Lower lobe of right lung (tissue), 2 donors: ENCODE data around the gene OSBPL5. TPM values are rescaled to one million over a fixed set of nuclear protein-coding genes. Genes with fewer than 3 reads are reported as not detected.
A peak's percentile ranks its signal among the peaks of the same experiment; 100 is the strongest.

Source experiments
- ATAC-seq, 2 donors: fragments of 200-7000 bp; cut with Tn5 transposase; one replicate each; pipeline ENCODE4 v1.9.1; 2020 to 2022; ENCODE audit warnings: mild to moderate bottlenecking in 2 of 2, moderate library complexity in 2 of 2
- DNase-seq: peaks from one replicate; pipeline ENCODE4 v3.0.0-alpha.2; 2020
- H3K27ac ChIP-seq: fragments of 200-600 bp; one replicate; pipeline ENCODE4 v1.8.0; 2022
- H3K27me3 ChIP-seq: fragments of 200-600 bp; one replicate; pipeline ENCODE4 v1.8.0; 2022; ENCODE audit warnings: low read depth
- H3K36me3 ChIP-seq: fragments of 200-600 bp; one replicate; pipeline ENCODE4 v1.8.0; 2022; ENCODE audit warnings: mild to moderate bottlenecking
- H3K4me1 ChIP-seq: fragments of 200-600 bp; one replicate; pipeline ENCODE4 v1.8.0; 2022
- H3K4me3 ChIP-seq: fragments of 200-600 bp; one replicate; pipeline ENCODE4 v1.8.0; 2022; ENCODE audit warnings: mild to moderate bottlenecking
- H3K9me3 ChIP-seq: fragments of 200-600 bp; one replicate; pipeline ENCODE4 v1.8.0; 2022
- intact Hi-C: fragments of 100-400 bp; cut with DNase I; formaldehyde crosslinking; loops from one replicate; pipeline ENCODE4 v1.11.0; 2022
- total RNA-seq: library from RNA; stranded (reverse); fragmentation: NEBNext Ultra II Directional; extraction: Animal tissue kit (Norgen Biotek cat#: 25700); gene quantifications from one replicate; pipeline ENCODE4 v1.2.1, GENCODE V29; 2021
- TF ChIP-seq, protein P1 (sequence below): fragments of 200-600 bp; IDR thresholded peaks from one replicate; pipeline ENCODE4 v1.8.0; 2022; ENCODE audit warnings: antibody characterized with exemption, mild to moderate bottlenecking
- donor health status: DM: no; HTN: yes; CAD: no; lungs with severe emphysema.

The OSBPL5 gene
- total RNA-seq, 1 donor from 2014 or later, result 46.2 TPM

DNA sequence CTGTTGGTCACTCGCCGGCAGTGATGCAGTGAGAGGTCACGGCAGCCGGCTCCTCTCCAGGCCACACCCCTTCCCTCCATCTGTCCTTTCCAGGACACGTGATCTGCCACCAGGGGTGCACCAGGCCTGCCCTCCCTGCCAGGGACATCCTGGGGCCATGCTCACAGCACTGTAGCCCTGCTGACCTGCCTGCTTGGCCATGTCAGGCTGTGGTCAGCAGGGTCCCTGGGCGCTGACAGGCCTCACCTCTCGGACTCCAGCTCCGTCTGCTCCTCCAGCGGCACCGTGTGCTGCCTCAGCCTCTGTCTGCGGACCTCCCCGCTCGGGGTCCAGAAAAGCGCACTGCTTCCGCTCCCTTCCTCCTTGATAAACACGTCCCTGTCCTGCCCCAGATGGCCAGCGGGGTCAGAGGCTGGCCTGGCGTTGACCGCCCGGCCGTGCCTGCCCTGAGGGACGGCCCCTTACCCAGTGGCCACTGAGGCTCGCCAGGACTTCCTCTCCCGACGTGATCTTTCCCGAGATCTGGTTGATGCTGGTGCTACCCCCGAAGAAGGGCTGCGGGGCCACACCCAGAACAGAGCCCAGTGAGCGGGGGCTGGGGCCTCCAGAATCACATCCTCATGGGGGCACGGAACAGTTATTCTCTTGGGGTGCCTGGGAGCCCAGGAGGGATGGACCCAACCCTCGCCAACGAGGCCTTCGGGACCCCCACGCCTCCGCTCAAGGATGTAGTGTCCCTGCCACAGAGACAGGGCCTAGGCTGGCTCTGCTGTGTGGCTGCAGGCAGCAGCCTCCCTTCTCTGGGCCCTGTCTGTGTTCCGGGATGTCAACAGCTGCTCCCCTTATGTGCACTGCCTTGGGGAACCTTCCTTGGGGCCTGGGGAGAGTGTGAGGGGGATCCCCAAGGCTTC, 71.6 kb downstream of the OSBPL5 start:
- Histone ChIP-seq H3K36me3 (peaks cover 55% of the 10 kb centered on the region), H3K9me3 (no peaks in the 10 kb centered on the region), H3K4me3 (no peak overlapping the region), H3K27me3 (no peaks in the 10 kb centered on the region), H3K27ac (no peak overlapping the region), H3K4me1 (peaks cover 17% of the 10 kb centered on the region)
- DNase-seq (no peak), ATAC-seq (no peak)
- TF ChIP-seq, protein P1, sequence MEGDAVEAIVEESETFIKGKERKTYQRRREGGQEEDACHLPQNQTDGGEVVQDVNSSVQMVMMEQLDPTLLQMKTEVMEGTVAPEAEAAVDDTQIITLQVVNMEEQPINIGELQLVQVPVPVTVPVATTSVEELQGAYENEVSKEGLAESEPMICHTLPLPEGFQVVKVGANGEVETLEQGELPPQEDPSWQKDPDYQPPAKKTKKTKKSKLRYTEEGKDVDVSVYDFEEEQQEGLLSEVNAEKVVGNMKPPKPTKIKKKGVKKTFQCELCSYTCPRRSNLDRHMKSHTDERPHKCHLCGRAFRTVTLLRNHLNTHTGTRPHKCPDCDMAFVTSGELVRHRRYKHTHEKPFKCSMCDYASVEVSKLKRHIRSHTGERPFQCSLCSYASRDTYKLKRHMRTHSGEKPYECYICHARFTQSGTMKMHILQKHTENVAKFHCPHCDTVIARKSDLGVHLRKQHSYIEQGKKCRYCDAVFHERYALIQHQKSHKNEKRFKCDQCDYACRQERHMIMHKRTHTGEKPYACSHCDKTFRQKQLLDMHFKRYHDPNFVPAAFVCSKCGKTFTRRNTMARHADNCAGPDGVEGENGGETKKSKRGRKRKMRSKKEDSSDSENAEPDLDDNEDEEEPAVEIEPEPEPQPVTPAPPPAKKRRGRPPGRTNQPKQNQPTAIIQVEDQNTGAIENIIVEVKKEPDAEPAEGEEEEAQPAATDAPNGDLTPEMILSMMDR, result no peak
- intact Hi-C loops, result loop anchor here (10.0 kb wide), 1 partner anchor 59 kb away; no protein-coding TSS in a partner anchor

DNA sequence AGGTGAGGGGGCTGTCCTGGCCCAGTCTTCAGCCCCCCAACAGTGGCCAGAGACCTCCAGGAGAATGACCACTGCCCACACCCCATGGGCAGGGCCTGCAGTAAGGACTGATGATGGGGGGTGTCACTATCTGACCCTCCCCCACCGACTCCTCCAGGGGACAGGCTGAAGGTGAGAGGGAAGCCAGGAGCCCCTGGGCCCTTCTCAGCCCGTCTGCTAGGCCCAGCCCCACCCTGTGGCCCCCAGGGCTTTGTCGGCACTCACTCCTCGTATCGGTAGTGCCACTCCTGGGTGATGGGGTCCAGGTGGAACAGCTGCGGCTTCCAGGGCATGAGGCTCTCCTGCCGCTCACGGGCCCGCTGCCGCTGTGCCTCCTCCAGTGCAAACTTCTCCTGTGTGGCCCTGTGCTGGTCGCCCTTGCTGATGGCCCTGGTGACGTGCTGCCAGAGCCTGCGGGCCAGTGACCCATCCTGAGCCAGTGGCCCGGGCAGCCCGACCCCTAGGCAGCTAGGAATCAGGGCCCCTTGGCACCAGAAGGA, 72.4 kb downstream of the OSBPL5 start:
- Histone ChIP-seq H3K4me3 (no peak overlapping the region), H3K9me3 (no peaks in the 10 kb centered on the region), H3K27me3 (no peaks in the 10 kb centered on the region), H3K36me3 (peaks cover 59% of the 10 kb centered on the region), H3K4me1 (peaks cover 17% of the 10 kb centered on the region), H3K27ac (no peak overlapping the region)
- ATAC-seq, result no peak
- TF ChIP-seq, protein P1, result no peak
- DNase-seq, result no peak
- intact Hi-C loops, result loop anchor here (10.0 kb wide), 1 partner anchor 58 kb away; no protein-coding TSS in a partner anchor

DNA sequence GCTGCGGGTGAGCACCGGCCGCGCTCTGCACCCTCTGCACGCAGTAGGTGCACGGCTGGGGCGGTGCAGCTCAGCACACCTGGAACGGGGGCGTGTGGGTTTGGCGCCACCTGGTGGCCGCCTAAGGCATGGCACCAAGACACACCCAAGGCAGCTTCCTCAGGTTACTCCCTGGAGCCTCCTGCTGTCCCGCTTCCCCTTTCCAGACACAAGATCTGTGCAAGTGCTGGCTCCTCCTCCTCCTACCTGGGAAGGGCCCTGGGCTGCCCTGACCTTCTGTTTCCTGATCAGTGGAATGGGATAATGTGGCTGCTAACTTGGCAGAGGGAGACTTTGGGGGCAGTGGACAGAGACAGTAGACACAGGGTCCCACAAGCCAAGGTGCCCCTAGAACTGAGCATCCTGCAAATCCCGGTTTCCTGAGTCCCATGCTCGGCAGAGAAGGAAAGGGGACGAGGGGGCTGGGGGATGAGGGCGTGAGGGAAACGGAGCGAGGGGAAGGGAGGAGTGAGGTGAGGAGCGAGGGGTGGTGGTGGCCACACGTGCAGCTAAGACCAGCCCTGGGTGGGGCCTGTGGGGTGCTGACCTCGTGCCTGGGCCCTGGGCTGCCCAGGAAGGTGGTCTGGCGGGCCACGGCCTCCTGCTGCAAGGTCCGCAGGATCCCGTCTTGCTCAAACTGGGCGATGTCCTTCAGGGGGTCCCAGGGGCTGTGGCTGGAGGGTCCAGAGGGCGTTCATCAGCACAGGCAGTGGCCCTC, 73.1 kb downstream of the OSBPL5 start:
- DNase-seq (peak; percentile 79), ATAC-seq (peak; percentile 80 to 81)
- Histone ChIP-seq H3K4me3 (no peak overlapping the region), H3K36me3 (peaks cover 54% of the 10 kb centered on the region), H3K4me1 (peaks cover 17% of the 10 kb centered on the region), H3K27me3 (no peaks in the 10 kb centered on the region), H3K9me3 (no peaks in the 10 kb centered on the region), H3K27ac (no peak overlapping the region)
- TF ChIP-seq, protein P1, result peak; percentile 99
- intact Hi-C loops, result loop anchor here (10.0 kb wide), 1 partner anchor 57 kb away; no protein-coding TSS in a partner anchor

DNA sequence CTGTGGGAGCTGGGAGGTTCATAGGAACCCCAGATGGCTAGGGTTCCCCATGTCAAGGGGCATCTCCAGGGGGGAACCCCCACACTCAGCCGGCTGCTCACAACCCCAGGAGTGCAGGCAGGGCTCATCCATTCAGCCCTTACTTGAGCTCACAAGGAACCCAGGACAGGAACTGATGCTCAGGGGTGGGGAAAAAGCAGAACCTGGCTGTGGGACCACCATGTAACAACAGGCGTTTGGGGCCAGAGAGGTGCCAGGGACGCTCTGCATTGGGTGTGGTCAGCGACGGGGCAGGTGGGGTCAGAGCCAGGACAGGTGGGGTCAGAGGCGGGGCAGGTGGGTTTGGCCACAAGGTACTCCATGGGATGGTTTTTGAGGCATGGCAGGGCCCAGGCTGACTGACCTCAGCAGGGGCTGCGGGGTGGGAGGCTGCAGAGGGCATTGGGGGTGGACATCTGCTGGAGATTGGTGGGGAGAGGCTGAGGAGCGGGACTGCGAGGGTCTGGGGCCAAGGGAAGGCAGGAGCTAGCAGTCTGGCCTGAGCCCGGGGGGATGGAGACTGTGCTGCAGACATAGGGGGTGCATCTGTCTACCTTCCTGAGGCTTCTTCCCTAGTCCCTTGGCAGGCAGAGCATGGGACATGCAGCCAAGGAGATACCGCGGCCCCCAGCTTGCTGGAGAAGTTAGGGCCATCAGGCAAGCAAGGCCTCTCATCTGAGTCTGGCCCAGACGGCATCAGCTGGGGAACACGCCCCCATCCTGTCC, 73.8 kb downstream of the OSBPL5 start:
- TF ChIP-seq, protein P1, result no peak
- DNase-seq, result peak; percentile 43
- intact Hi-C loops, result loop anchor here (10.0 kb wide), 1 partner anchor 56 kb away; no protein-coding TSS in a partner anchor
- Histone ChIP-seq H3K27ac (no peak overlapping the region), H3K27me3 (no peaks in the 10 kb centered on the region), H3K4me3 (no peak overlapping the region), H3K36me3 (peaks cover 54% of the 10 kb centered on the region), H3K9me3 (no peaks in the 10 kb centered on the region), H3K4me1 (peaks cover 17% of the 10 kb centered on the region)
- ATAC-seq, result no peak
